Measurements from ENCODE around the gene ASGR1.

DNA sequence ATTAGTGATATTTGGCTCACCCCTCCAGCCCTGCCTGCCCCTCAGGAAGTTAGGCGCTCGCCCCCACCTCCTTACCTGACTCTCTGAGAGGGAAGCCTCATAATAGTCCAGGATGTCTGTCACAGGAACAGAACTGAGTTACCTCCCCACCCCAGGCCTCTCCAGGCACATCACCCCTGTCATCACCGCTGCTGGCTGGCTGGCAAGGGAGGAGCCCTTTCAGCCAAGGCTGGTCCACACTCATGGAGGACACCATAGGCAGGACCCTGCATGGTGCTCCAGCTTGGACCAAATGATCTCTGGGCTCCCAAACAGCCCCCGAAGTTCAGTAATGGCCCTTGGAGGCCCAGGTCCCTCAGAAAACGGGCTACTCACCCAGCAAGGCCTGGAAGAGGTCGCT is 39.0 kb upstream of the ASGR1 start:
- TF ChIP-seq, protein P1, sequence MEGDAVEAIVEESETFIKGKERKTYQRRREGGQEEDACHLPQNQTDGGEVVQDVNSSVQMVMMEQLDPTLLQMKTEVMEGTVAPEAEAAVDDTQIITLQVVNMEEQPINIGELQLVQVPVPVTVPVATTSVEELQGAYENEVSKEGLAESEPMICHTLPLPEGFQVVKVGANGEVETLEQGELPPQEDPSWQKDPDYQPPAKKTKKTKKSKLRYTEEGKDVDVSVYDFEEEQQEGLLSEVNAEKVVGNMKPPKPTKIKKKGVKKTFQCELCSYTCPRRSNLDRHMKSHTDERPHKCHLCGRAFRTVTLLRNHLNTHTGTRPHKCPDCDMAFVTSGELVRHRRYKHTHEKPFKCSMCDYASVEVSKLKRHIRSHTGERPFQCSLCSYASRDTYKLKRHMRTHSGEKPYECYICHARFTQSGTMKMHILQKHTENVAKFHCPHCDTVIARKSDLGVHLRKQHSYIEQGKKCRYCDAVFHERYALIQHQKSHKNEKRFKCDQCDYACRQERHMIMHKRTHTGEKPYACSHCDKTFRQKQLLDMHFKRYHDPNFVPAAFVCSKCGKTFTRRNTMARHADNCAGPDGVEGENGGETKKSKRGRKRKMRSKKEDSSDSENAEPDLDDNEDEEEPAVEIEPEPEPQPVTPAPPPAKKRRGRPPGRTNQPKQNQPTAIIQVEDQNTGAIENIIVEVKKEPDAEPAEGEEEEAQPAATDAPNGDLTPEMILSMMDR (conservative IDR thresholded peaks at IDR 0.05; ENCODE audit: low read depth, low read length), result no peak
- no peak for TF ChIP-seq EZH2 (IDR thresholded peaks at IDR 0.05; ENCODE audit: borderline replicate concordance, low read depth, low read length, poor library complexity, severe bottlenecking)

All from A673 (cell line).